Endothelial cell of umbilical vein (primary cell): ENCODE measurements around the gene LHPP. TPM values are rescaled to one million over a fixed set of nuclear protein-coding genes. Genes with fewer than 3 reads are reported as not detected.

Experiments
- BruUV-seq: library from RNA; stranded (reverse); fragments of 400-500 nt; replicated peaks from 2 replicates; lab custom pipeline; 2021; lab: Mats Ljungman, UMichigan
- CTCF ChIA-PET: fragments of 300-600, 350-600 bp; sonication (Branson Sonifier 250); formaldehyde crosslinking; loops from one replicate; lab custom pipeline; 2021; ENCODE audit warnings: antibody characterized with exemption, inconsistent platforms; lab: Charles Lee
- POLR2A ChIA-PET: fragments of 300-600, 350-600 bp; sonication (Branson Sonifier 250); formaldehyde crosslinking; loops from one replicate; lab custom pipeline; 2021; ENCODE audit warnings: antibody characterized with exemption, inconsistent platforms; lab: Charles Lee
- DNase-seq: peaks from one replicate; pipeline ENCODE4 v3.0.0-alpha.2; 2011; ENCODE audit warnings: low read depth, low spot score
- FAIRE-seq: peaks from 2 replicates; lab custom pipeline; 2011; peaks lifted over from hg19 to GRCh38; lab: Jason Lieb, UNC
- H2AFZ ChIP-seq: 2 replicates; pipeline ENCODE4 v1.6.0; 2012; ENCODE audit warnings: low read depth, low read length, control low read depth, inconsistent platforms
- H3K27ac ChIP-seq: 2 replicates; pipeline ENCODE4 v1.5.1; 2011; ENCODE audit warnings: low read depth, mild to moderate bottlenecking, control low read depth, low read length, moderate library complexity; ENCODE audit not compliant: insufficient read depth
- H3K27me3 ChIP-seq, 2 experiments: 2 replicates each; pipeline versions ENCODE4 v1.6.0 to v1.6.1; 2011; ENCODE audit warnings: low read length in 2 of 2, mixed read lengths in 1 of 2; ENCODE audit not compliant: control insufficient read depth in 2 of 2, insufficient read depth in 2 of 2
- H3K36me3 ChIP-seq, 2 experiments: 2 replicates in 1 of 2; 3 replicates in 1 of 2; pipeline ENCODE4 v1.5.1; 2011; ENCODE audit warnings: low read length in 2 of 2, mild to moderate bottlenecking in 1 of 2, moderate library complexity in 1 of 2; ENCODE audit not compliant: control insufficient read depth in 2 of 2, insufficient read depth in 2 of 2; ENCODE audit errors: extremely low read depth in 1 of 2
- H3K4me1 ChIP-seq: 3 replicates; pipeline ENCODE4 v1.5.1; 2011; ENCODE audit warnings: mild to moderate bottlenecking, low read length; ENCODE audit not compliant: control insufficient read depth, insufficient read depth; ENCODE audit errors: extremely low read depth
- H3K4me2 ChIP-seq: 2 replicates; pipeline ENCODE4 v1.6.1; 2011; ENCODE audit warnings: low read length, control low read depth, mixed read lengths; ENCODE audit not compliant: insufficient read depth
- H3K4me3 ChIP-seq, 3 experiments: fragments of 200-600 bp in 1 of 3; sonication (generic), shearing (Covaris generic) in 1 of 3; replicated peaks in 1 of 3; 2 replicates each; pipeline ENCODE4 v1.5.1; 2011 to 2016; ENCODE audit warnings: control low read depth in 3 of 3, low read length in 3 of 3, mild to moderate bottlenecking in 2 of 3, inconsistent platforms in 1 of 3, low read depth in 1 of 3, moderate library complexity in 1 of 3; ENCODE audit not compliant: insufficient read depth in 1 of 3
- H3K79me2 ChIP-seq: 2 replicates; pipeline ENCODE4 v1.6.0; 2012; ENCODE audit warnings: low read length, inconsistent platforms; ENCODE audit not compliant: control insufficient read depth, insufficient read depth
- H3K9ac ChIP-seq: replicated peaks from 2 replicates; pipeline ENCODE3; 2011; ENCODE audit warnings: low read length, control low read depth; ENCODE audit not compliant: insufficient read depth; ENCODE audit errors: extremely low read depth
- H3K9me1 ChIP-seq: replicated peaks from 3 replicates; pipeline ENCODE4 v1.6.0; 2011; ENCODE audit warnings: mild to moderate bottlenecking, low read length; ENCODE audit not compliant: control insufficient read depth, insufficient read depth; ENCODE audit errors: extremely low read depth
- H3K9me3 ChIP-seq: replicated peaks from 2 replicates; pipeline ENCODE4 v1.5.1; 2012; ENCODE audit warnings: low read length, inconsistent platforms; ENCODE audit not compliant: control insufficient read depth, insufficient read depth
- H4K20me1 ChIP-seq: replicated peaks from 2 replicates; pipeline ENCODE3; 2011; ENCODE audit warnings: mild to moderate bottlenecking, low read length; ENCODE audit not compliant: control insufficient read depth, insufficient read depth; ENCODE audit errors: extremely low read depth
- EZH2 ChIP-seq: IDR thresholded peaks from 2 replicates; pipeline ENCODE4 v1.6.1; 2012; ENCODE audit warnings: borderline replicate concordance, low read depth, mild to moderate bottlenecking, moderate library complexity, low read length, inconsistent platforms; ENCODE audit not compliant: severe bottlenecking
- FOS ChIP-seq: IDR thresholded peaks from 2 replicates; pipeline ENCODE4 v1.6.1; 2011; ENCODE audit warnings: mild to moderate bottlenecking, low read length, moderate library complexity, borderline replicate concordance; ENCODE audit not compliant: insufficient read depth
- GATA2 ChIP-seq: IDR thresholded peaks from 2 replicates; pipeline ENCODE4 v1.7.0; 2011; ENCODE audit warnings: low read depth, mild to moderate bottlenecking, moderate library complexity, mixed read lengths, low read length; ENCODE audit not compliant: insufficient read length, insufficient read depth
- JUN ChIP-seq: IDR thresholded peaks from 2 replicates; pipeline ENCODE4 v1.6.1; 2011; ENCODE audit warnings: borderline replicate concordance, low read depth; ENCODE audit not compliant: insufficient read length, insufficient read depth
- MYC ChIP-seq: IDR thresholded peaks from one replicate; pipeline ENCODE4 v1.6.1; 2011; ENCODE audit warnings: mild to moderate bottlenecking, low read depth, low read length
- POLR2A ChIP-seq: IDR thresholded peaks from 2 replicates; pipeline ENCODE4 v1.6.1; 2012; ENCODE audit warnings: low read depth, mild to moderate bottlenecking, control low read depth, low read length
- POLR2AphosphoS5 ChIP-seq: IDR thresholded peaks from 2 replicates; pipeline ENCODE4 v1.6.1; 2012; ENCODE audit warnings: low read depth, mild to moderate bottlenecking, control low read depth, low read length, moderate library complexity; ENCODE audit not compliant: insufficient read depth
- dilution Hi-C: fragments of 300-500 bp; cut with MboI; formaldehyde crosslinking; loops from one replicate; pipeline ENCODE4 v1.15.0; 2019; ENCODE audit warnings: low sequenced_read_pairs; ENCODE audit not compliant: extremely low pct_ligation_motif_present
- intact Hi-C: fragments of 100-400 bp; cut with micrococcal nuclease; formaldehyde crosslinking; loops from one replicate; pipeline ENCODE4 v1.10.0; 2022
- polyA plus RNA-seq, 4 experiments: library from polyadenylated mRNA; depleted of rRNA in 3 of 4; stranded (reverse) in 3 of 4; unstranded in 1 of 4; fragments of >200 nt; gene quantifications; 2 replicates each; pipeline versions ENCODE4 v1.2.1 to v1.2.3, GENCODE V29; 2011 to 2012; ENCODE audit warnings: missing spikeins in 1 of 4
- total RNA-seq: library from RNA; stranded (reverse); gene quantifications from 2 replicates; pipeline ENCODE4 v1.2.3, GENCODE V29; 2021
- TF ChIP-seq, protein P1 (sequence below): IDR thresholded peaks from 2 replicates; pipeline ENCODE4 v1.6.1; 2011; ENCODE audit not compliant: insufficient read depth, insufficient read length
- TF ChIP-seq, protein P2 (sequence below), 2 donors: IDR thresholded peaks; 1 replicate in 1 of 2; 2 replicates in 1 of 2; pipeline ENCODE4 v1.5.1; 2011; ENCODE audit warnings: low read length in 2 of 2, mild to moderate bottlenecking in 2 of 2, moderate library complexity in 2 of 2, control low read depth in 1 of 2, inconsistent platforms in 1 of 2, low read depth in 1 of 2; ENCODE audit not compliant: insufficient read depth in 1 of 2; ENCODE audit errors: extremely low read depth in 1 of 2

The LHPP gene
- total and polyA plus RNA-seq, 2 donors (not counting 3 experiments of a cell fraction or from before 2014, with no cell fraction given) = 5.8 to 11.2 TPM

DNA sequence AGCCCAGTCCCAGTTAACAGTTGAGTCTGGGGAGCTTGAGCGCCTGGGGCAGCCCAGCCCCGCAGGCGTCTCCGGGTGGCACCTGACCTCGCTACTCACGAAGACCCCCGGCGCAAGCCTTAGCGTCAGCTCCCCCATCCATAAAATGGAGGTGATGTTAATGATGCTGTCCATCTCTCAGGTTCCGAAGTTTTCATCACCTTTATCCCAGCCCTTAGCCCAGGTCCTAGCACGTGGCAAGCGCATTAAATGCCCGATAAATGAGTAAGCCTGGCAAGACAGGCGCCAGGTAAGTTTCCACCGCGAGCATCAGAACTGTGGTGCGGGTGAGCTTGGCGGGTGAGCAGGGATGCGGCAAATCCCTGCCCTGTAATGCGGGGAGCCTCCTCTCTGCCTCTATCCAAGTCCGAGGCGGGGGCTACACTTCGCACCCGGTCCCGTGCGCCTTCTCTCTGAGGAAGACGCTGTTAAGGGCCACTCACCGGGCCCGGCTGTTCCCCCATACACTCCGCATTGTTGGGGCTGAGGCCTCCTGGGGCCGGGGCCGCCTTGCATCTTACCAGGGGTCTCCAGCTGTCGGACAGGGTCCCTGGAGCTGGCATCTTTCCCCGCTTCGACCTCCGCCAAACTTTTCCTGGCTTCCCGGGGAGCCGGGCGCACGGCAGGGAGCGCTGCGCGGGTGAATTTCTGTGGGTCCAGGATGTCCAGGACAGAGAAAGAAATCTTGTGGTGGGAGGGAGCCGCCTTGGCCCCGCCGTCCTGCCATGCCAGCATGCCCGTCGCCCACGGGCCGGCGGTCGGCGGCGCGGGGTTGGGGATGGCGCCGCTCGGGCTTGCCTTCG, 12.2 kb upstream of the LHPP start:
- H4K20me1 ChIP-seq = no peaks in the 10 kb centered on the region
- BruUV-seq = no TSS peak
- no peaks in the 10 kb centered on the region for H3K36me3 ChIP-seq
- no peak overlapping the region for H3K4me2 ChIP-seq
- DNase-seq (no peak), FAIRE-seq (no peak)
- no peaks in the 10 kb centered on the region for H3K9me3 ChIP-seq
- ChIA-PET CTCF (no interaction called here), POLR2A (no interaction called here)
- intact Hi-C loops (no loop called here), dilution Hi-C loops (no loop called here)
- peaks cover 77 to 90% of the 10 kb centered on the region in 2 experiments for H3K27me3 ChIP-seq
- no peak overlapping the region for H3K27ac ChIP-seq
- H3K9ac ChIP-seq = no peak overlapping the region
- peaks cover 2% of the 10 kb centered on the region for H3K4me1 ChIP-seq
- TF ChIP-seq EZH2 = peak; percentile 88
- TF ChIP-seq, protein P1, sequence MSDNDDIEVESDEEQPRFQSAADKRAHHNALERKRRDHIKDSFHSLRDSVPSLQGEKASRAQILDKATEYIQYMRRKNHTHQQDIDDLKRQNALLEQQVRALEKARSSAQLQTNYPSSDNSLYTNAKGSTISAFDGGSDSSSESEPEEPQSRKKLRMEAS = no peak
- no peaks in the 10 kb centered on the region for H3K9me1 ChIP-seq
- H3K79me2 ChIP-seq = no peaks in the 10 kb centered on the region
- H3K4me3 ChIP-seq = no peak overlapping the region
- no peak overlapping the region for H2AFZ ChIP-seq

DNA sequence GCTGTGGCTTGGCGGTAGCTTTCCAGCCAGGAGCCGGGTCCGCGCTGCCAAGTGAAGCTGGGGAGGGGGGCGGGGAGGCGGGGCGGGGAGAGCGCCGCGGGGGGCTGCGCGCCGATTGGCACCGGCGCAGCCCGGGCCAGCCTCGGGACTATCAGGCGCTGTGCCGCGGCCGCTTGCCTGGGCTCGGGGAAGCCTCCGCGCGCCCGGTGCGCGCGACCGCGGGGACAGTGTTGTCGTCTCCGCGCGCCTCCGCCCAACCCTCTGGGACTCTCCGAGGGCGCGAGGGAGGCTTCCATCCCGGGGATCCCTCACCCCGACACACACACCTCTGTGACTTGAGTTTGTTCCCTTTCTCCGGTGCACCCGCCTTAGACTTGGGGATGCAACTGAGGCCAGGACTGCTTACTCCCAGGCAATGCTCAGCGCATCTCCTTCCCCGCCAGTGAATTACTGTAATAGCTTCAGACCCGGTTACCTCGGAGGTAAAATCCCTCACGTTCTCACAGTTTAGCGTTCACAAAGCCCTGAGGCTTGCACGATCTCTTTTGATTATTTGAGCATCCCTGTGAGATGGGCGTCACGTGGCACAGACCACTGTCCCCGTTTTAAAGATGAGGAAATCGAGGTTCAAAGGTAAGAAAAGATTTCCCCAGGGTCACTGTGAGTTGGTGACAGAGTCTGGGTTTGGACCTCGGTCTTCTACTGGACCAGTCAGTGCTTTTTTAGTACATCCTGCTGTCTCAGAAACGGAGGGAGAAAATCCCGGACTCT, 11.4 kb upstream of the LHPP start, which contains the start of gene NKX1-2:
TSS of gene NKX1-2 (minus strand) at position 24 of the 771 bp plus-strand sequence. CDS start 92 bp downstream, outside the sequence.
- H3K4me2 ChIP-seq = no peak within 1 kb of the TSS
- no peaks in the 10 kb centered on the region for H3K36me3 ChIP-seq
- H3K4me1 ChIP-seq = peaks cover 2% of the 10 kb centered on the region
- TF ChIP-seq POLR2A = no peak
- TF ChIP-seq, protein P2, sequence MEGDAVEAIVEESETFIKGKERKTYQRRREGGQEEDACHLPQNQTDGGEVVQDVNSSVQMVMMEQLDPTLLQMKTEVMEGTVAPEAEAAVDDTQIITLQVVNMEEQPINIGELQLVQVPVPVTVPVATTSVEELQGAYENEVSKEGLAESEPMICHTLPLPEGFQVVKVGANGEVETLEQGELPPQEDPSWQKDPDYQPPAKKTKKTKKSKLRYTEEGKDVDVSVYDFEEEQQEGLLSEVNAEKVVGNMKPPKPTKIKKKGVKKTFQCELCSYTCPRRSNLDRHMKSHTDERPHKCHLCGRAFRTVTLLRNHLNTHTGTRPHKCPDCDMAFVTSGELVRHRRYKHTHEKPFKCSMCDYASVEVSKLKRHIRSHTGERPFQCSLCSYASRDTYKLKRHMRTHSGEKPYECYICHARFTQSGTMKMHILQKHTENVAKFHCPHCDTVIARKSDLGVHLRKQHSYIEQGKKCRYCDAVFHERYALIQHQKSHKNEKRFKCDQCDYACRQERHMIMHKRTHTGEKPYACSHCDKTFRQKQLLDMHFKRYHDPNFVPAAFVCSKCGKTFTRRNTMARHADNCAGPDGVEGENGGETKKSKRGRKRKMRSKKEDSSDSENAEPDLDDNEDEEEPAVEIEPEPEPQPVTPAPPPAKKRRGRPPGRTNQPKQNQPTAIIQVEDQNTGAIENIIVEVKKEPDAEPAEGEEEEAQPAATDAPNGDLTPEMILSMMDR (IDR thresholded peaks at IDR 0.05; ENCODE audit: extremely low read depth in 1 of 2, insufficient read depth in 1 of 2, low read depth in 1 of 2, low read length in 2 of 2) = no peak
- TF ChIP-seq JUN = no peak
- TF ChIP-seq FOS = no peak
- no peak for TF ChIP-seq MYC
- TF ChIP-seq EZH2 = no peak
- TF ChIP-seq, protein P1 = no peak
- TF ChIP-seq GATA2 = no peak
- TF ChIP-seq POLR2AphosphoS5 = no peak
- no peak within 1 kb of the TSS for H3K4me3 ChIP-seq
- intact Hi-C loops (no loop called here), dilution Hi-C loops (no loop called here)
- H3K27ac ChIP-seq = no peak within 1 kb of the TSS
- BruUV-seq = no TSS peak
- CTCF ChIA-PET = interaction anchor here (1.0 kb wide), 1 partner anchor 47 kb away, joined by 3 read pairs; no protein-coding TSS in a partner anchor
- no peak for DNase-seq
- no peaks in the 10 kb centered on the region for H3K9me1 ChIP-seq
- no peaks in the 10 kb centered on the region for H3K9me3 ChIP-seq
- H4K20me1 ChIP-seq = no peaks in the 10 kb centered on the region
- H3K9ac ChIP-seq = no peak within 1 kb of the TSS
- no peaks in the 10 kb centered on the region for H3K79me2 ChIP-seq
- peaks cover 75 to 90% of the 10 kb centered on the region in 2 experiments for H3K27me3 ChIP-seq
- no peak within 1 kb of the TSS for H2AFZ ChIP-seq
- POLR2A ChIA-PET = no interaction called here
- no peak for FAIRE-seq
